Muscle of leg (tissue), 11 donors: ENCODE data around the gene GRIK3. TPM values are rescaled to one million over a fixed set of nuclear protein-coding genes. Genes with fewer than 3 reads are reported as not detected.

ENCODE experiments used
- DNase-seq: peaks from one replicate; pipeline ENCODE4 v3.0.0; 2013
- H3K27ac ChIP-seq: one replicate; pipeline ENCODE4 v1.5.1; 2013; ENCODE audit warnings: mild to moderate bottlenecking, low read length, control low read depth
- H3K27me3 ChIP-seq: one replicate; pipeline ENCODE4 v1.6.1; 2013; ENCODE audit warnings: low read length; ENCODE audit not compliant: control insufficient read depth, insufficient read depth
- H3K36me3 ChIP-seq: one replicate; pipeline ENCODE4 v1.6.1; 2013; ENCODE audit warnings: low read length; ENCODE audit not compliant: control insufficient read depth, insufficient read depth
- H3K4me1 ChIP-seq: one replicate; pipeline ENCODE4 v1.6.1; 2013; ENCODE audit warnings: low read length; ENCODE audit not compliant: control insufficient read depth, insufficient read depth
- H3K4me3 ChIP-seq: one replicate; pipeline ENCODE4 v1.5.1; 2013; ENCODE audit warnings: low read length, control low read depth
- H3K9me3 ChIP-seq: replicated peaks from 2 replicates; pipeline ENCODE4 v1.6.1; 2013; ENCODE audit warnings: low read depth, low read length; ENCODE audit not compliant: control insufficient read depth
- WGBS: methylation state at CpG from one replicate; pipeline ENCODE4 v1.1.5; 2013; ENCODE audit warnings: missing lambda C conversion rate; ENCODE audit not compliant: insufficient coverage; 5-methylcytosine and 5-hydroxymethylcytosine counted together
- polyA plus RNA-seq, 8 donors: library from polyadenylated mRNA; unstranded; fragments of 120-200 nt; gene quantifications; one replicate each; pipeline versions ENCODE4 v1.2.1 to v1.2.3, GENCODE V29; 2013; ENCODE audit warnings: inconsistent platforms in 1 of 8, low replicate concordance in 1 of 8; ENCODE audit not compliant: insufficient read length in 8 of 8, insufficient read depth in 1 of 8
- total RNA-seq: library from RNA; stranded (reverse); fragments of 120-200 nt; gene quantifications from one replicate; pipeline ENCODE4 v1.2.4, GENCODE V29; 2013

The GRIK3 gene
- total and polyA plus RNA-seq, 9 donors: 0.44 to 3.3 (median 1.1) TPM

DNA sequence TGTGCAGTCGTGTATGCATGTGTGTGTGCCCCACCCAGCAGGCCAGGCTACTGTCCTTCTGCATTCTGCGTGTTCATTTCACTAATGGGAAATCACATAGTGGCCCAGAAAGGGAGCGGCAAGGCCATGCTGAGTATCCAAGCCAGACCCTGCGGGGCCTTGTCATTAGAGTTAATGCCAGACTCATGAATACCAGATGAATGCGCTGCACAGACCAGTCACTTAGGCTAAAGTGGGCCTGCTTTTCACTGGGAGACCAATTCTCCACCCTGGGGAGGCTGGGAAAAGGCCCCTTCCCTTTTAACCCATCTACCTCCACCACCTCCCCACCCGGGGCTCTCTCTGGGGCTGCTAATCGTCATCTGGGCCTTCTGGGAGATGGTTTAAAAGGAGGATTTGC lies 17.0 kb upstream of the GRIK3 start:
- WGBS: 67% methylated on average over 5 of the region's 7 CpGs
- Histone ChIP-seq H3K4me3 (no peak overlapping the region), H3K27ac (no peak overlapping the region), H3K4me1 (no peaks in the 10 kb centered on the region), H3K9me3 (no peaks in the 10 kb centered on the region), H3K27me3 (peaks cover 4% of the 10 kb centered on the region), H3K36me3 (no peaks in the 10 kb centered on the region)
- no peak for DNase-seq

DNA sequence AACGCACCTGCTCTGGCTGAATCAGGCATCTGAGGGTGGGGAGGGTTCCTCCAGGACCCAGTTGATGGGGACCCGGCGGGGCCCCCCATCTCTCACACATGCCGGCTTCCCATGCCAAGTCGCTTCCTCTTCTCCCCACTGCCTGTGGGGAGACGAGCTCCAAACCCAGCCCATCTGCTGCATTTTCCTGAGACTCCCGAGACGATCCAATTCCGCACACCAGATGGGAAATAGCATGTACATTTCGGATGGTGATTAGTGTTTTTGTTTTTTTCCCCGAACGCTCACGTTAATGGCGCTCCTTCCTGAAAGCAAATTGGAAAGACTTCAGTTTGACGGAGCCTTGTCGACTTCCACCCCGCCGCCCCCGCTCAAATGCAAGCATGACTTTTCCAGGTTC lies 13.2 kb upstream of the GRIK3 start:
- H3K4me3 ChIP-seq: no peak overlapping the region
- no peaks in the 10 kb centered on the region for H3K36me3 ChIP-seq
- H3K27ac ChIP-seq: no peak overlapping the region
- no peaks in the 10 kb centered on the region for H3K9me3 ChIP-seq
- H3K27me3 ChIP-seq: peaks cover 9% of the 10 kb centered on the region
- peak; percentile 8 for DNase-seq
- 54% methylated on average over 10 of the region's 19 CpGs for WGBS
- no peaks in the 10 kb centered on the region for H3K4me1 ChIP-seq

DNA sequence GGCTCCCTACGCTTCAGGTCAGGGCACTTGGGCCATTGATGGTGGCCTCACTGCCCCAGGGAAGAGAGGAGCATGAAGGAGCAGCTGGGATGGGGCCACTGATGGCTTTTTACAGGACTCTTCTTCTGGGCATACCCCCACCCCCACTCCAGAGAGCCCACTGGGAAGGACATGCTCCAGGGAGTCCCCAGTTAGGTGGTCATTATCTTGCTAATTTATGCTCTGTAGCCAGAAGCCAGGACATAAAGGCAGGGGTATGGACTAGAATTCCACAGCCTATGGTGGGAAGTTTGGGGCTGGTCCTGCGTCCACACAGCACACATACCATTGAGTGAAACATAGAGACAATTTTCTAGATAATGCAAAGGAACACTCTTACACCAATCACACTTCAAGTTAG lies 8.8 kb upstream of the GRIK3 start:
- H3K9me3 ChIP-seq: no peaks in the 10 kb centered on the region
- no peak overlapping the region for H3K4me3 ChIP-seq
- WGBS: 80% methylated on average over 1 of the region's 2 CpGs
- no peaks in the 10 kb centered on the region for H3K4me1 ChIP-seq
- H3K27ac ChIP-seq: no peak overlapping the region
- H3K27me3 ChIP-seq: peaks cover 31% of the 10 kb centered on the region
- no peaks in the 10 kb centered on the region for H3K36me3 ChIP-seq
- no peak for DNase-seq

DNA sequence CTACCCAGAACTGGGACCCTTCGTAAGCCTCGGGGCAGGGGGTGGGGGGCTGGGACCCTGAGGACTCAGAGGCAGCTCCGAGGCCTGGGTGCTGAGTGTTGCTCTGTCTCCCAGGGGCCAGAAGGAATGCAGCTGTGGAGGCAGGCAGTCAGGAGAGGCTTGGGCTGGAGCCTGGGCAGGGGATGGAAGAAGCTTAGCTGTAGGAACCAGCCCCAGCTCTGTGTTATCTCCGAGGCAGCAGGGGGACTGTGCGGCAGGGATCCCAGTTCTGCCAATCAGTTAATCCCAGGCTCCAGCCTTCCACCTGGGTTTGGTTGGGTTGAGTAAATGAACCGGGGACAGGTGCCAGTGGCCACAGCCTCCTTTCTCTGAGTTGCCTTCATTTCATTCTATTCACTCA lies 8.2 kb upstream of the GRIK3 start:
- Histone ChIP-seq H3K27ac (no peak overlapping the region), H3K4me3 (no peak overlapping the region), H3K27me3 (peaks cover 37% of the 10 kb centered on the region), H3K4me1 (no peaks in the 10 kb centered on the region), H3K36me3 (no peaks in the 10 kb centered on the region), H3K9me3 (no peaks in the 10 kb centered on the region)
- DNase-seq: no peak
- 47% methylated on average over 4 of the region's 6 CpGs for WGBS

DNA sequence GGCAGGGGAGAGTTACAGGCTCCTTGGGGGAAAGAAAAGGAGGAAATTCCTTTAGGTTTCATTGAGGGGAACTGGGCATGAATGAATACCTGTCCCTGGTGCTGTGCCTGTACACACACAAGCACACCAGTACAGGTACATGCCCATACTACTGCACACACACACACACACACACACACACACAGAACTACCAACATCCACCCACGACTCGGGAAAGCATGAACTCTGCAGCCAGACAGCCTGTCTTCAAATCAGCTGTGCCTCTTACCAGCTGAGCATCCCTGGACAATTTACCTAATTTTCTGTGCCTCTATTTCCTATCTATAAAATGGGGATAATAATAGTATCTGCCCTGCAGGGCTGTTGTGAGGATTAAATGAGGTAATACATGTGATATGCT lies 7.2 kb upstream of the GRIK3 start:
- Histone ChIP-seq H3K4me1 (no peaks in the 10 kb centered on the region), H3K9me3 (no peaks in the 10 kb centered on the region), H3K4me3 (no peak overlapping the region), H3K27me3 (peaks cover 47% of the 10 kb centered on the region), H3K27ac (no peak overlapping the region), H3K36me3 (no peaks in the 10 kb centered on the region)
- WGBS: no CpG with 5 or more reads among the region's 2 CpGs
- no peak for DNase-seq

DNA sequence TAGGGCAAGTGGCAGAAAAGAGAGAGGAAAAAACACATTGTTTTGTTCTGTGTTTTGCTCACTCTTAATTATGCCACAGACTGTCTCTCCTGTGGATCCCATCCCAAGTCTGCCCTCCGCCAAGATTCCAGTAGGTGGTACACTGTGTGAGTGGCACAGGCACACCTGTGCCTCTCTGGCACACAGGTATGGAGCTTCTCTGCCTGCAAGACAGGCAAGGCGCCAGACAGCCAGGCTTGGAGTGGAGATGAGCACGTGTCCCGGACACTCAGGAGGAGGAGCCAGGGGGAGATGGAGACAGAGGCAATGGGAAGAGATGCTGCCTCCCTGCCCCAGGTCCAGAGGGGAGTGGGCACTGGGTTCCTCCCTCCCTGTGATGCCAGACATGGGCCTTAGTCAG lies 6.5 kb upstream of the GRIK3 start:
- H3K4me3 ChIP-seq: no peak overlapping the region
- H3K27me3 ChIP-seq: peaks cover 55% of the 10 kb centered on the region
- no peak for DNase-seq
- no peaks in the 10 kb centered on the region for H3K9me3 ChIP-seq
- no peaks in the 10 kb centered on the region for H3K36me3 ChIP-seq
- no peak overlapping the region for H3K27ac ChIP-seq
- no peaks in the 10 kb centered on the region for H3K4me1 ChIP-seq
- 21% methylated on average over 2 of the region's 4 CpGs for WGBS

DNA sequence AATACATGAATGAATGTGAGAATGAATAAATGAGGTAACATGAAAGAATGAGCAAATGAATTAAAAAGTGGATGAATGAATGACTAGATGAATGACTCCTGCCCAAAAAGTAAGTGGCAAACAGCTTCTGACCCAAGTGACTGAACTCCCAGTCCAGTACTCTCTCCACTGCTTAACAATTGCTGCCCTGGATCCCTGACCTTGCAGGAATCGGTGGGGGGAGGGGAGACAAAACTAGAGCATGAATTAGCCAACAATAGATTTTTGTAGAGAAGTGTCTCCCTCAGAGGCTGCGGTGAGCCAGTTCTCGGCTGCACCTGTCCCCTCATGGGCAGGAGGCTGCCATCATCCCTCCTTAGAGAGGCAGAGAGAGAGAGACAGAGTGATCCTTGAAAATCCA lies 5.9 kb upstream of the GRIK3 start:
- WGBS: no CpG with 5 or more reads among the region's 3 CpGs
- Histone ChIP-seq H3K27ac (no peak overlapping the region), H3K27me3 (peaks cover 60% of the 10 kb centered on the region), H3K4me3 (no peak overlapping the region), H3K4me1 (no peaks in the 10 kb centered on the region), H3K9me3 (no peaks in the 10 kb centered on the region), H3K36me3 (no peaks in the 10 kb centered on the region)
- DNase-seq: no peak

DNA sequence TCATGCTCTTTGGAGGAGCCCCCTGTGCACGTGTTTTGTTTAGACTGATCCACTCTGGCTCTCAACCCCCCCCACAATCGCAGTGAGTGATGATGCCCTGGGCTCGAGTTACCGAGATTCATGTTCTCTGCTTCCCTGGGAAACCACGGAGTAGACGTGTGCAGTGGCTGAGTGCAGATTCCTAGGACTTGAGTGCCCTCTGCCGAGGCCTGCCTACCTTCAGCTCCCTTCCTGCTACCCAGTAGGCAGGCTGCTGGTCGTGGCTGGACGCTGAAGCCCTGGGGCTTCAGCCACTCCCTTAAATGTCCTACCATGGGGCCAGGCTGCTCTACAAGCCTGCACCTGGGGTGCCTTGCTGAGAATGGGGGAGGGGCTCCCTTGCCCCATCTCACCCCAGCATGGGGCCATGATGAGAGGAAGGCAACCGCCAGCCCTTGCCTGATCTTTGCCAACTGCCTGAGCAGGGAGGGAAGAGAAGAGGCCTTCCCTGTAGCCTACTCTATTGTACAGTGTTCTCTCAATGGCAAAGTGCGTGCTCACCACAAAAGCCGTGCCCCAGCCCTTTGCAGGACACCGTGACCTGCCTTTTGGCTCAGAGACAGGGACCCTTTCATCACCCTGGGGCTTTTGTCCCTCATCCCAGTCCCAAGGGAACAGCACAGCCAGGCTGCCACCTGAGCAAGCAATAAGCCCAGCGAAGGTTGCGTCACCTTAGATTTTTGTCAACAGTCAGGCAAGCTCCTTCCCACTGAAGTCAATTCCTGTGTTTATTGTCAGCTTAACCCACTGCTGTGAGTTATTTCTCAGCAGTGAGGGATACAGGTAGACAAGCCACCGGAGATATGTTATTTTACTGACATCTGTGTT lies 4.1 kb upstream of the GRIK3 start:
- H3K9me3 ChIP-seq: no peaks in the 10 kb centered on the region
- H3K27me3 ChIP-seq: peaks cover 70% of the 10 kb centered on the region
- peaks cover 2% of the 10 kb centered on the region for H3K4me1 ChIP-seq
- 17% methylated on average over 12 of the region's 16 CpGs for WGBS
- no peak overlapping the region for H3K27ac ChIP-seq
- H3K4me3 ChIP-seq: no peak overlapping the region
- peak; percentile 46 for DNase-seq
- no peaks in the 10 kb centered on the region for H3K36me3 ChIP-seq

DNA sequence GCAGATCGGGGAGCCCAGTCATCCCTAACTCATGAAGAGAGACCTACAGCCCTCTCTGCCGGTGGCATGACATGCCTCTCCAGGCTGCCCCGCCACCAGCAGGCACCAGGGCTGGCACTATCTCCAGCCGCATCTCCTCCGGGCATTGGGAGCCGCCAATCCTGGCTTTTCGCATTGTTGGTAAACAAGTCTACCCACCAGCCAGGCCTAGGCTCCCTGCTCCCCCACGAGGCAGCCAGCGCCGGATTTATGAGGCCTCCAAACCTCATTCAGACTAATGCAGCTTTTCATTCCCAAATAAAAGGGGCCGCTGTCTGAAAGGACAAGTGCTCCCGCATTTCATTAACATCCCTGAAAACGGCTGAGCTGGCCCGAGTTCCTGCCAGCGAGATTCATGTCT lies 3.4 kb upstream of the GRIK3 start:
- no peak overlapping the region for H3K27ac ChIP-seq

DNA sequence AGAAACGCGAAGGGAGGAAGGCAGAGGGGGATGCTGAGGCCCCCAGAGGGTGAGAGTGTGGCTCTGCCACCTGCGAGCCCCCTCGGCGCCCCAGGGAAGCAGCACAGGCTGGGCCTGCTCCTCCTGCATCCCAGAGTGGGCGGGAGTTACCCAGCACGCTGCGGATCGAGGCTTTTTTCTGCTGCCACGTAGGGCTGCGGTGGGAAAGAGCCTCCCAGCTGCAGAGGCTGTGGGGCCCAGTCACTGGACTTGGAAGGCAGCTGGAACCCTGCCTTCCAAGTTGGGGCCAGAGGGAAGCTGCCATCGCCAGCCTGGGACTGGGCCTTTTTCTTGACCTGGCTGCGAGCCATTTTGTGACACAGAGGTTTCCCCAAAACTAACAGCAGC lies 2.3 kb upstream of the GRIK3 start:
- 1% methylated on average over 11 of the region's 13 CpGs for WGBS
- Histone ChIP-seq H3K9me3 (no peaks in the 10 kb centered on the region), H3K27me3 (peaks cover 81% of the 10 kb centered on the region), H3K27ac (no peak overlapping the region), H3K36me3 (no peaks in the 10 kb centered on the region), H3K4me1 (peaks cover 2% of the 10 kb centered on the region), H3K4me3 (no peak overlapping the region)
- DNase-seq: no peak

More for the DNA sequence above, 3.4 kb upstream of the GRIK3 start:
- Histone ChIP-seq H3K4me1 (peaks cover 2% of the 10 kb centered on the region), H3K36me3 (no peaks in the 10 kb centered on the region), H3K27me3 (peaks cover 74% of the 10 kb centered on the region), H3K9me3 (no peaks in the 10 kb centered on the region), H3K4me3 (no peak overlapping the region)
- 5% methylated on average over 10 of the region's 15 CpGs for WGBS
- DNase-seq: no peak
